Heart left ventricle (tissue), 13 donors: ENCODE data around the gene LGALS7B.
"Not testable (repeated sequence)": the region's sequence is repeated elsewhere in the genome, so short reads cannot be mapped to it uniquely, and the experiment has no call there.

Experiments used
- CTCF ChIP-seq, 12 donors: fragments of 200-600 bp; sonication (generic) in 4 of 12; IDR thresholded peaks; one replicate each; pipeline versions ENCODE4 v1.5.0 to v1.8.0; 2018 to 2022; ENCODE audit warnings: antibody characterized with exemption in 12 of 12, mild to moderate bottlenecking in 5 of 12
- POLR2A ChIP-seq, 2 donors: fragments of 450-650 bp; IDR thresholded peaks; one replicate each; pipeline ENCODE4 v1.6.1; 2017; ENCODE audit warnings: antibody characterized with exemption in 2 of 2, mild to moderate bottlenecking in 2 of 2, moderate library complexity in 2 of 2
- donor health status: ischemic (EF 13 %, LVEDD 7.1; RV severe dilation, severe dysfunction).
- donor health status: DM: no; HTN: yes; CAD: no.
- donor health status: DM: no; HTN: no; CAD: no.
- donor health status: ischemic (EF 25% LVEDD 6.9; RV normal size, moderate dysfunction).
- donor health status: ischemic (EF 25% LVEDD 5.7; RV mildly dilated, moderate dysfunction).
- donor health status: ischemic (EF 35%, LVEDD 5.7; RV mildly dilated, moderate dysfunction).
- donor health status: nonischemic (EF 11% LVEDD 7.7; RV severe dilation, severe dysfunction).
- donor health status: DM: yes; HTN: yes; CAD: no.
- donor health status: PGD.
- donor health status: ischemic (EF 29% LVEDD 5.4; RV normal size, mild dysfunction).
- donor health status: nonischemic (EF 23%, LVEDD 6.1; RV moderate dilation, normal function).

GRCh38 chr19:38771569-38771968 lies 17.4 kb upstream of the LGALS7B start:
- not testable (repeated sequence) for TF ChIP-seq CTCF, POLR2A (IDR thresholded peaks at IDR 0.05)
